ENCODE data around the gene PDK2.

Gene PDK2

DNA sequence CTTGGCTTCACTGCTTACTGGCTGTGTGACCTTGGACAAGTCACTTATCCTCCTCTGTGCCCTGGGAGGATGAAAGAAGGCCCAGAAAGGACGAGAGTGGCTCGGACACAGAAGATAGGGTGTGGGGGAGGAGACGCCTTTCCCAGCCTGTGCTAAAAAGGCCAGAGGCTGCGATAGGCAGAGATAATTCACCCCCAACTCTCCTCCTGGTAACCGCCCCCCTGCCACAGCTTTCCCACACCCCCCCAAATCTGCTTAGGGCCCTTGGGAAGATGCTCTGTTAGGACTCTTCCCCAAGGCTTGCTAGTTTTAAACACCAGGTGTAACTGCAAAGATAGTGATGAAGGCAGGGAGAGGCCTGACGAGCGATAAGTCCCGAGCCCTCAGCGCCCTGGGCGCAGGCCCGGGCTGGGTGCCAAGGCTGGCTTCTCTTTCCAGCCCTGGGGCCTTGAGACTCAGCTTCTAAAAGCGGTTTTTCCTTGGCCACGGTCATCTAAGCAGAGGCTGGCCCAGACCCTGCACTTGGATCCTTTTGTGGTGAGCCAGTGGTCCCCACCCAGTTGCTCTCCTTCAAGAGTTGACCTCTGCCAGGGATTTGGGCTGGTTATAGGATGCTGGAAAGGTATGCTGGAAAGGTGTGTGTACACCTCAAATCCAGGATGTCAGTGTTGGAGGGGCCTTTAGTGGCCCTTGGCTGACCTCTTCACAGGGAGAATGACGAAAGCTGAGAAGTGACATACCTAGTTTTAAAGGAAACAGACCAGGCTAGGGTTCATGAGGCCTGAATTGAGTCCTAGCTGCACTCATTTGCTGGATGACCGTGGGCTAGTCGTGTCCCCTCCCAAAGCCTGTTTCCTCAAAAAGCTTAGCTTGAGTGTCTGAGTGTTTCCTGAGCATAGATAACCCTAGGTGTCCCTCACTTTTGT, 58.8 kb downstream of the PDK2 start:
- DNase-seq = no peak

GRCh38 chr17:50154604-50155003, 59.5 kb downstream of the PDK2 start:
- DNase-seq = no peak

- DNase-seq = no peak
Observed at GRCh38 chr17:50155115-50155819, 60.1 kb downstream of the PDK2 start.

GRCh38 chr17:50157891-50158290, 62.7 kb downstream of the PDK2 start:
- DNase-seq = no peak

DNA sequence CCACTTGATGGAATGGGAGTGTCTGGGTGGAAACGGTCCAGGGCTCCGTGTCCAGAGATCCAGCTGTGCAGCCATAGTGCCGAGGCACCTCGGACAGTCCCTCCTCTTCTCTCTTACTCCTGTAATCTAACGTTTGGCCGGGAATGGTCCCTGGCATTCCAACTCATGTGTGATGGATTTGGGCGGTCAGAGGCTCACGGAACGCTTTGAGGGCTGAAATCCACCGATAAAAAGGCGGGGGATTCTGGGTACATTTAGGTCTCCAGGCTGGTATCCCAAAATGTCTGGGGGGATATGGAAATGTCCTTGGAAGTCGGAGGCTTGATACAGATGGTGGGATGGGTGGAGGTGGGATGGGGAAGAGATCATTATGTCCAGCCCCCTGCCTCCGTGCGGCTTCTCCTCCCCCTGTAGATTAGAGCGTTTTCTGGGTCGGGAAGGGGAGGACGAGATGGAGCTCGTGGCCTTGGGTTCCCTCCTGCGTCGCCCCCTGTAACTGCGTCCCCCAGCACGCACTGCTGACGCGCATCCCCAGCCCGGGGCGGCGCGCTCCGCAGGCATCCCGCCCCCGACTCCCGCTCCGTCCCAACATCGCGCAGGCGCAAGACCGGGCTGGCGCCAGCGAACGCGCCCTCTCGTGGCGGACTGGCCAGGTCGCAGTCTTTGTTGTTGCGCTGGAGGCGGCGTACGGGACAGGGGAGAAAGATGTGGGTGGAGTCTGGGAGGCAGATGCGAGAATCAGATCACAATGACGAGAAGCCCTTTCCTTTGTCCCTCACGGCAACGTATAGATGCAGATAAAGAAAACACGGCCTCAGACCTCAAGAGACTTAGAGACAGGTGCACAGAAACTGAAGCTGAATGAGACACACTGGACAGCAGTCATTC, 66.1 kb downstream of the PDK2 start:
- DNase-seq = peak; percentile 94

All from activated T-cell treated with anti-CD3 and anti-CD28 coated beads for 4 hours (primary cell).